ENCODE measurements around the gene INPP5A. TPM values are rescaled to one million over a fixed set of nuclear protein-coding genes. Genes with fewer than 3 reads are reported as not detected.

Gene INPP5A
- total and polyA plus RNA-seq, 7 donors = 17.6 to 132 (median 100) TPM

DNA sequence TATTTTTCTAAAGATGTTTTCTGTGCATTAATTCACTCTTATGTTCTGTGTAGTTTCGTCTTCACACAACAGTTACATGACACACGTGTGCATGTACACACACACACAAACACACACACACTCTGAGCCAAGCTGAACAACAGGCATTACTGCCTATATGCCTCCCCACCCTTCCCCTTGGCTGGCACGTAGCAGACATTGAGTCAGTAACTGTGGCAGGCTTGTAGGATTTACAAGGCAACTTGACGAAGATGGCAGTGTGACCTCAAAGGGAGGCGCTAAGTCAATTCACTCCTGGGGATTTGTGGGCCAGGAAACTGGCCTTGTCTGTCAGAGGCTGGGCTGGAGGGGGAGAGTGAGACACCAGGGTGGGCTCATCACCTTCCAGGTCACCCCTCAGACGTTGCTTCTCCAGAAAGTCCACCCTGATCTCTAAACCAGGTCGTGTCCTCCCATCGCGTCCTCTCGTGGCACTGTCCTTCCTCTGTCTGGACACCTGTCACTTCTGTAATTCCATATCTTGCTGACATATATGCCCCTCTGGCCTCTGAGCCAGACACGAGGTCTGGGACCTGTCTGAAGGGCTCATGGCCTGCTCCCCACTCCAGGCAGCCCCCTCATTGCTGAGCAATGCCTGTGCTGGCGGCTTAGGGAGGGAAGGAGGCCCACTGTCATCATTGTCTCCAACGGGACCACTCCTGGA, 41.1 kb upstream of the INPP5A start:
- Histone ChIP-seq H3K9me3 (no peaks in the 10 kb centered on the region), H3K27ac (no peak overlapping the region), H3K27me3 (no peaks in the 10 kb centered on the region), H3K36me3 (no peaks in the 10 kb centered on the region), H3K4me3 (no peak overlapping the region), H3K4me1 (peaks cover 0 to 15% (median 2%) of the 10 kb centered on the region in 4 donors)
- peak; percentile 52 for DNase-seq
- intact Hi-C loops (cut with DNase I) = no loop called here
- 74 to 81% methylated on average over 13 of the region's 13 CpGs for WGBS, 2 donors
- TF ChIP-seq EP300 (IDR thresholded peaks at IDR 0.05) (no peak), POLR2A (IDR thresholded peaks at IDR 0.05) (no peak), POLR2AphosphoS5 (IDR thresholded peaks at IDR 0.05) (no peak)
- TF ChIP-seq, protein P1, sequence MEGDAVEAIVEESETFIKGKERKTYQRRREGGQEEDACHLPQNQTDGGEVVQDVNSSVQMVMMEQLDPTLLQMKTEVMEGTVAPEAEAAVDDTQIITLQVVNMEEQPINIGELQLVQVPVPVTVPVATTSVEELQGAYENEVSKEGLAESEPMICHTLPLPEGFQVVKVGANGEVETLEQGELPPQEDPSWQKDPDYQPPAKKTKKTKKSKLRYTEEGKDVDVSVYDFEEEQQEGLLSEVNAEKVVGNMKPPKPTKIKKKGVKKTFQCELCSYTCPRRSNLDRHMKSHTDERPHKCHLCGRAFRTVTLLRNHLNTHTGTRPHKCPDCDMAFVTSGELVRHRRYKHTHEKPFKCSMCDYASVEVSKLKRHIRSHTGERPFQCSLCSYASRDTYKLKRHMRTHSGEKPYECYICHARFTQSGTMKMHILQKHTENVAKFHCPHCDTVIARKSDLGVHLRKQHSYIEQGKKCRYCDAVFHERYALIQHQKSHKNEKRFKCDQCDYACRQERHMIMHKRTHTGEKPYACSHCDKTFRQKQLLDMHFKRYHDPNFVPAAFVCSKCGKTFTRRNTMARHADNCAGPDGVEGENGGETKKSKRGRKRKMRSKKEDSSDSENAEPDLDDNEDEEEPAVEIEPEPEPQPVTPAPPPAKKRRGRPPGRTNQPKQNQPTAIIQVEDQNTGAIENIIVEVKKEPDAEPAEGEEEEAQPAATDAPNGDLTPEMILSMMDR (IDR thresholded peaks at IDR 0.05) = no peak

DNA sequence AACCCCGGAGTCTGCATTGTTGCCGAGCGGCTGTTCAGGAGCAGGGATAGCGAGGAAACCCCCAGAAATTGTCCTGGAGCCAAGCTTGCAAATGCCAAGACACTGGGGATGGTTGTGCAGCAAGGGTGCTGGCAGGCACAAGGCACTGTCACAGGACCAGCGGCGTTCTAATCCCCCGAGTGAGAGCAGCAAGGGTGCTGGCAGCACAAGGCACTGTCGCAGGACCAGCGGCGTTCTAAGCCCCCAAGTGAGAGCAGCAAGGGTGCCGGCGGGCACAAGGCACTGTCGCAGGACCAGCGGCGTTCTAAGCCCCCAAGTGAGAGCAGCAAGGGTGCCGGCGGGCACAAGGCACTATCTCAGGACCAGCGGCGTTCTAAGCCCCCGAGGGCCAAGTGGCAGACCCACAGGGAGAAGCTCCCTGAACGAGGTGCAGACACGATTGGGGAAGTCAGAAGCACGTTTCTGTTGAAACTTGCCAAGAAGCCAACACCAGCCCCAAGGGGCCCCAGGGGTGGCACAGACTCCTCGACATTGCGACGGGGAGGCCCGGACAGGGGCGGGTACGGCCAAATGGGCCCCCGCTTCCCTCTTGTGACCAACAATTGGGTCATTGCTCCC, 40.4 kb upstream of the INPP5A start:
- Histone ChIP-seq H3K9me3 (no peaks in the 10 kb centered on the region), H3K4me1 (peaks cover 0 to 15% (median 2%) of the 10 kb centered on the region in 4 donors), H3K4me3 (no peak overlapping the region), H3K27me3 (no peaks in the 10 kb centered on the region), H3K36me3 (no peaks in the 10 kb centered on the region), H3K27ac (no peak overlapping the region)
- 76 to 87% methylated on average over 30 of the region's 30 CpGs for WGBS, 2 donors
- peak; percentile 59 for DNase-seq
- intact Hi-C loops (cut with DNase I) = no loop called here
- TF ChIP-seq, protein P1 (IDR thresholded peaks at IDR 0.05) = no peak
- no peak for TF ChIP-seq EP300 (IDR thresholded peaks at IDR 0.05)
- TF ChIP-seq POLR2AphosphoS5 (IDR thresholded peaks at IDR 0.05) = no peak
- TF ChIP-seq POLR2A (IDR thresholded peaks at IDR 0.05) = no peak

DNA sequence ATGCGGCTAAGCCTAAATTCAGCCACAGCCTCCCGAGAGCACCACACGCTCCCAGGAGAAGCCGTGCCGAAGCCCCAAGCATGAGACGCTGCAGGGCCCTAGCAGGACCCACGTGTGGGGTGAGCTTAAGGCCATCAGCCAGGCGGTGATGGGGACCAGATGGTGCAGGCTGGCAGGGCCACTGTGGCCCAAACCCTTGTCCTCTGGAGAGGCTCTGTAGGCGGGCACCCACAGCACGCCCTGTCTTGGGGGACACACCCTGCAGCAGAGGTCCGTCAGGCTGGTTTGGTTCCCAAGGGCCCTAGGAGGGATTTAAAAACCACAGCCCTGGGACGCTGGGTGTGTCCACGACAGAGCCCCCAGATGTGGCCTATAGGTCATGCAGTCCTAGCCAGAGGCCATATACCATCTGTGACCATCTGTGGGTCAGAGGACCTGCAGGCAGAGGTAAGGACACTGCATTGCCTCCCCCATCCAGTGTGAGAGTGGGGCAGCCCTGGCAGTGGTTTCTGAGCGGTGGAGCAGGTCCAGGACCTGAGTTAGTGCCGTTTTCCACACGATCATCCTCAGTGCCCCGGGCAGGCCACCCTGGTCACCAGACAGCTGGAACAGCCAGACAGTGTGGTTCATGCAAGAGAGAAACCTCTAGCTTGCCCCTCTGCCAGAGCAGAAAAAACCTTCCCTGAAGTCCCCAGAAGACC, 39.6 kb upstream of the INPP5A start:
- WGBS, 2 donors = 79 to 85% methylated on average over 17 of the region's 17 CpGs
- no peak overlapping the region for H3K4me3 ChIP-seq
- H3K9me3 ChIP-seq = no peaks in the 10 kb centered on the region
- no peak overlapping the region for H3K27ac ChIP-seq
- TF ChIP-seq EP300 (IDR thresholded peaks at IDR 0.05) = no peak
- TF ChIP-seq POLR2AphosphoS5 (IDR thresholded peaks at IDR 0.05) = no peak
- TF ChIP-seq, protein P1 (IDR thresholded peaks at IDR 0.05) = no peak
- TF ChIP-seq POLR2A (IDR thresholded peaks at IDR 0.05) = no peak
- peak; percentile 64 for DNase-seq
- peaks cover 0 to 15% (median 2%) of the 10 kb centered on the region in 4 donors for H3K4me1 ChIP-seq
- no peaks in the 10 kb centered on the region for H3K27me3 ChIP-seq
- intact Hi-C loops (cut with DNase I) = no loop called here
- H3K36me3 ChIP-seq = no peaks in the 10 kb centered on the region

DNA sequence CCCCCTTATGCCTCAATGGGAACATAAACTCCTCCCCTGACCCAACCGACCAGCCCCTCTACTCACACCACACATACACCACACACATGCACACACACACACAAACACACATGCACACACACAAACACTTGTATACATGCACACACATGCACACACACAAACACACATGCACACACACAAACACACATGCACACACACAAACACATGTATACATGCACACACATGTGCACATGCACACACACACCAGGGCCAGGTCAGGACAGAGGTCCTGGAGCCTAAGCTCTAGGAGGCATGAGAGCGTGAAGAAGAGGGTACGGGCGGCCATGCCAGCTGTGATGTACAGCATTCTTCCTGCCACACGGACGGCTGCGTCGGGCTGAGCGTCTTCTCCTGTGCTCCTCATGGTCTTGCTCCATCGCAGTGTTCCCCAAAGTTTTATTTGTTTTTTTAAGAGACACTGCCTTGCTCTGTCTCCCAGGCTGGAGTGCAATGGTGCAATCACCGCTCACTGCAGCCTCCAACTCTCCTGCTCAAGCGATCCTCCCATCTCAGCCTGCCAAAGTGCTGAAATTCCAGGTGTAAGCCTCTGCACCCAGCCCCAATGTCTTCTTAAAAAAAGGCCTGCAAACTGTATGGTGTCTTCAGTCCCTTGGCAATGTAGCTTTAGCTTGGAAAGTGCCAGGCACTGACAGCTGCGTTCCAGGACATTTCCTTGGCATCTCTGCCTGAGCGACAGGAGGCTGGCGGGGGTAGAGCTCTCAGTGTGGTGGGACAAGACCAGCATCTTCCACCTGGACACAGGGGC, 38.8 kb upstream of the INPP5A start:
- no peak overlapping the region for H3K27ac ChIP-seq
- no peaks in the 10 kb centered on the region for H3K9me3 ChIP-seq
- no peak for DNase-seq
- H3K4me1 ChIP-seq = peaks cover 0 to 15% (median 2%) of the 10 kb centered on the region in 4 donors
- H3K4me3 ChIP-seq = no peak overlapping the region
- TF ChIP-seq POLR2AphosphoS5 (IDR thresholded peaks at IDR 0.05) (no peak), POLR2A (IDR thresholded peaks at IDR 0.05) (no peak), EP300 (IDR thresholded peaks at IDR 0.05) (no peak)
- TF ChIP-seq, protein P1 (IDR thresholded peaks at IDR 0.05) = no peak
- no peaks in the 10 kb centered on the region for H3K27me3 ChIP-seq
- intact Hi-C loops (cut with DNase I) = no loop called here
- no peaks in the 10 kb centered on the region for H3K36me3 ChIP-seq
- WGBS, 2 donors = 84 to 89% methylated on average over 15 of the region's 15 CpGs

All from sigmoid colon (tissue), 7 donors.